ENCODE results near the gene PAPSS2.

The PAPSS2 gene

DNA sequence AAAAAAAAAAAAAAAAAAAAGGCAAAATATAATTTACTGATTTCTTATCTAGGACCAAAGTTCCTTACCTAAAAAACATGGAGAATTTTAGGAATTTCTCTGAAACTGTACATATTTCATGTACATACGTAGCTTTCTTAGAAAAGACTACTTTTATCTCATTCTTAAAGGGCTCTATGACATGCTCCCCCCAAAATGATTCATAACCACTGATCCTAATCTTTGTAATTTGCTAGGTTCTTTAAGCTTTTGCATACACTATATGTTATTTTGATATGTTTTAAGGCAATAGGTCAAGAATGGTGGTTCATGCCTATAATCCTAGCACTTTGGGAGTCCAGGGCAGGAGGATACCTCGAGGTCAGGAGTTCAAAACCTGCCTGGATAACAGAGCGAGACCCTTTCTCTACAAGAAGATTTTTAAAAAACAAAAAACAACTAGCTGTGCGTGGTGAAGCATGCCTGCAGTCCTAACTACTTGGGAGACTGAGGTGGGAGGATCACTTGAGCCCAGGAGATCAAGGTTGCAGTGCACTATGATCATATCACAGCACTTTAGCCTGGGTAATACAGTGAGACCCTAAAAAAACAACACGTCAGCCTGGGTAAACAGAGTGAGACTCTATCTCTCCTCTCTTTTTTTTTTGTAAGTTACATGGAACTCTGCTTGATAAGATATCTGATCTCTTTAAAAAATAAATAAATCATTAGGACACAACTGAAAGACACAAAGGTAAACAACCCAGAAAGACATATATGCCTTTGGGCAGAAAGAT is 103.6 kb downstream of the PAPSS2 start:
- no peak for DNase-seq
- in situ Hi-C loops (cut with MboI; ENCODE audit: low pct_unique_long_range_greater_than_20kb, low sequenced_read_pairs), result no loop called here

DNA sequence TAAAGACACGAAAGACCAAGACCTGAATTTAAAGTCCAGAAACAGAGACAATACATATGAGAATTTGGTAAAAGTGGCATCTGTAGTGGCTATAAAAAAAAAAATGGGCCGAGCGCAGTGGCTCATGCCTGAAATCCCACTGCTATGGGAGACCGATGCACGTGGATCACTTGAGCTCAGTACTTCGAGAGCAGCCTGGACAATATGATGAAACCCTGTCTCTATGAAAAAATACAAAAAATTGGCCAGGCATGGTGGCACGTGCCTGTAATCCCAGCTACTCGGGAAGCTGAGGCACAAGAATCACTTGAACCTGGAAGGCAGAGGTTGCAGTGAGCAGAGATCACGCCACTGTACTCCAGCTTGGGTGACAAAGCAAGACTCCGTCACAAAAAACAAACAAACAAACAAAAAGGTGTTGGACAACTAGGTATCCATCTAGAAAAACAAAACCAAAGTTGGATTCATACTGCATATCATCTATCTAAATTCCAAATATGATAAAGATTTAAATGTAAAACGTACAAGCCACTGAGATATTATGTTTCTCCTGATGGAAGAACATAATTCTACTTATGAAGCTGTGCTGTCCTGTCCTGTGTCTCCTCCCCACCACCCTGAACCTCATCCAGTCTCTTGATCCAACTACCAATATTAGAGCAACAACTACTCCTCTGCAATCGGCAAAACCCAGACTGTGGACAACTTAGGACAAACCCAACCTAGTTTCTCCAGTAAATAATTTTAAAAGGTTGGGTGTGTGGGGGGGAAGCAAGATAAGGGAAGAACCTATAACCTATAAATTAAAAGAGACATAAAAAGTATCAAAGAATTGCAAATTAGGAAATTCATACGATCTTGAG is 104.6 kb downstream of the PAPSS2 start:
- DNase-seq, result no peak
- in situ Hi-C loops (cut with MboI; ENCODE audit: low pct_unique_long_range_greater_than_20kb, low sequenced_read_pairs), result no loop called here

DNA sequence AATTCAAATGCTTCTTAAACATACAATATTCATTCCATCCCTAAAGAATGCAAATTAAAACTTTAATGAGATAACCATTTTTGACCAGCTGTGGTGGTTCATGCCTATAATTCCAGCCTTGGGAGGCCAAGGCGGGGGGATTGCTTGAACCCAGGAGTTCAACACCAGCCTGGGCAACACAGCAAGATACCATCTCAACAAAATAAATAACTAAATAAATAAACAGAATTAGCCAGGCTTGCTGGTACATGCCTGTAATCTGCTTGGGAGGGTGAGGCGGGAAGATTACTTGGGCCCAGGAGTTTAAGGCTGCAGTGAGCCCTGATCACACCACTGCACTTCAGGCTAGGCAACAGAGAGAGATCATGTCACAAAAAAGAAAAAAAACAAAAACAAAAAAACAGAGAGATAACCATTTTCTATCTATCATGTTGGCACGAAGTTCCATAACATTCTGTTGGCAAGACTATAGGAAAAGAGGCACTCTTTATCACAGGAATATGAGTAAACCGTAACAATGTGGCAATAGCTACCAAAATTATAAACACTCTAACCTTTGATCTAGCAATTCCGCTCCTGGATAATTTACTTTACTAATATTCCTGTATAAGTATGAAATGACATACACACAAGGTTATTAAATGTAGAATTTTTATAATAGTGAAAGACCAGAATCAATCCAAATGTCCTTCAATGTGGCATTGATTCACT is 106.1 kb downstream of the PAPSS2 start:
- in situ Hi-C loops (cut with MboI; ENCODE audit: low pct_unique_long_range_greater_than_20kb, low sequenced_read_pairs), result no loop called here
- no peak for DNase-seq

DNA sequence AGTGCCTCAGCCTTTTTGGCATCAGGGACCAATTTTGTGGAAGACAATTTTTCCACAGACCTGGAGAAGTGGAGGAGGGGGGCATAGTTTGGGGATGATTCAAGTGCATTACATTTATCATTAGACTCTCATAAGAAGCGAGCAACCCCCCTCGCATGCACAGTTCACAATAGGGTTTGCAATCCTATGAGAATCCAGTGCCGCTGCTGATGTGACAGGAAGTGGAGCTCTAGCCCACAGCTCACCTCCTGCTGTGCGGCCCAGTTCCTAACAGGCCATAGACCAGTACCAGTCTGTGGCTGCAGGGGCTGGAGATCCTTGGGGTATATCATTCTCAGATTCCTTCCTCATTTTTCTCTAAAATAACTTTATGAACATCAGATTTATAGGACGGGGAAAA is 107.6 kb downstream of the PAPSS2 start:
- in situ Hi-C loops (cut with MboI; ENCODE audit: low pct_unique_long_range_greater_than_20kb, low sequenced_read_pairs), result no loop called here
- peak; percentile 81 for DNase-seq

DNA sequence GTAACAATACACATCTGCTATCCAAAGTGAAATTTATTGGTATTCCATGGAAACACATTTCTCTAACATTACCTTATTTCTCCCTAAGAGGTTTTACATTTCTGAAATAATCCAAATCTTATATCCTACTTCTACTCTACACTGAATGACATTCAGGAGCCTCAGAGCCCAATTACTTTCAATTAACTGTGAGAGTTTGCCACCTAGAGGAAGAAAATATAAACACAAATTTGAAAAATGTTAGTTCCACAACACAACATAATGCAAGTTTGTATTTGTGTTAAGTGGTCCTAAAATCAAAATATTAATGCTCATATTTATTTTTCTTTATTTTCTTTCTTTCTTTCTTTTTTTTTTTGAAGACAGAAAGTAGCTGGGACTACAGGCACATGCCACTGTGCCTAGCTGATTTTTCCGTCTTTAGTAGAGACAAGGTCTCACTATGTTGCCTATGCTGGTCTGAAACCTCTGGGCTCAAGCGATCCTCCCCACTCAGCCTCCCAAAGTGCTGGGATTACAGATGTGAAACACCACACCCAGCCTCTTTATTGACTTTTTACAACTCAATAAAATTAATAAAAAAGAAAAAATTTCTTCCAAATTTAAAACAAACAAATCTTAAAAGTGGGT is 112.3 kb downstream of the PAPSS2 start:
- in situ Hi-C loops (cut with MboI; ENCODE audit: low pct_unique_long_range_greater_than_20kb, low sequenced_read_pairs), result no loop called here
- DNase-seq, result peak; percentile 65

DNA sequence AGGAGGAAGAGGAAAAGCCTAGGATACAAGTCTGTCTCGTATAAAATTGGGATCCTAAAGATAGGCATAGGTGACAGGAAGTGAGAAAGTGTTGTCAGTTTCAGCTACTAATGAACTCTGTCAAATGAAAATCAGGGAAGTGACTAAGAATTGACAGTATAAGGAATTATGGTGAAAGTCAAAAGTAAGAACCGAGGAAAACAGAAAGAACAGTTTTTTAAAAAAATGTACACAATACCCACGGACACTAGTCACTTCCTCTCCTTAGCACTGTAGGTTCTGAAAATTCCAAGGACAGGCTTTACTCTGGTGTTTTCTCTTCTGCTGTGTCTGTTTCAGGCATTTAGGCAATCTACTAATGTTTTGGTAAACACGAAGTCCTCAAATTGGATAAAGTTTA is 116.1 kb downstream of the PAPSS2 start:
- in situ Hi-C loops (cut with MboI; ENCODE audit: low pct_unique_long_range_greater_than_20kb, low sequenced_read_pairs), result no loop called here

DNA sequence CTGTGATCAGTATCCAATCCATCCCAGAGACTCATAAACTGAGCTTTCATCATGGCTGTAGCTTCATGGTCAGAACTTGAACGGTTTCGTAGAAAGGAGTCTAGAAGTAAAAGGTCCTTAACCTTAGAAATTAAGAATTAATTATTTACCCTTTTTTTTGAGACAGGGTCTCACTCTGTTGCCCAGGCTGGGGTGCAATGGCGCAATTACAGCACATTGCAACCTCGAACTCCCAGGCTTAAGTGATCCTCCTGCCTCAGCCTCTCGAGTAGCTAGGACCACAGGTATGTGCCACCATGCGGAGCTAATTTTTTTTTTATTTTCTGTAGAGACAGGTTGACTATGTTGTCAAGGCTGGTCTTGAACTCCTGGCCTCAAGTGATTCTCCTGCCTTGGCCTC is 116.7 kb downstream of the PAPSS2 start:
- DNase-seq, result no peak
- in situ Hi-C loops (cut with MboI; ENCODE audit: low pct_unique_long_range_greater_than_20kb, low sequenced_read_pairs), result no loop called here

More for the DNA sequence above, 116.1 kb downstream of the PAPSS2 start:
- peak; percentile 28 for DNase-seq

DNA sequence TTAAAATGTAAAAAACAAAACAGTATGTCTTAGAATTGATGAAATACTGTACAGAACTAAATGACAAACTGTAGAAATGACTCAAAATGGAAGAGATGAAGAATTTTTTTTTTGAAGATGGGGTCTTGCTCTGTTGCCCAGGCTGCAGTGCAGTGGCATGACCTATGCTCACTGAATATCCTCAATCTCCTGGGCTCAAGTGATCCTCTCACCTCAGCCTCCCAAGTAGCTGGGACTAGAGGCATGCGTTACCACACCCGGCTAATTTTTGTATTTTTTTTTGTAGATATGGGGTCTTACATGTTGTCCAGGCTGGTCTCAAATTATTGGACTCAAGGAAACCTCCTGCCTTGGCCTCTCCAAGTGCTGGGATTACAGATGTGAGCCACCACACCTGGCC is 121.9 kb downstream of the PAPSS2 start:
- in situ Hi-C loops (cut with MboI; ENCODE audit: low pct_unique_long_range_greater_than_20kb, low sequenced_read_pairs), result no loop called here
- DNase-seq, result no peak

DNA sequence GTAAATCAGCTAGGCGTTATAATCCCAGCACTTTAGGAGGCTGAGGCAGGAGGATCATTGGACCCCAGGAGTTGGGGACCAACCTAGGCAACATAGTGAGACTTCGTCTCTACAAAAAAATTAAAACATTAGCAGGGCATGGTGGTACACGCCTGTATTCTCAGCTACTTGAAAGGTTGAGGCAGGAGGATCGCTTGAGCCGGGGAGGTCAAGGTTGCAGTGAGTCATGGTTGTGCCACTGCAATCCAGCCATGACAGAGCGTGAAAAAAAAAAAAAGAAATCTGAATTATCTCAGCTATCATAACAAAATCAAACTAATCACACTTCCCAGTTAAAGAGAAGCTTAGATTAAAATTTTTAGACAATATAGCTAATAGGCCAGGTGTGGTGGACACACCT is 123.0 kb downstream of the PAPSS2 start:
- no peak for DNase-seq

DNA sequence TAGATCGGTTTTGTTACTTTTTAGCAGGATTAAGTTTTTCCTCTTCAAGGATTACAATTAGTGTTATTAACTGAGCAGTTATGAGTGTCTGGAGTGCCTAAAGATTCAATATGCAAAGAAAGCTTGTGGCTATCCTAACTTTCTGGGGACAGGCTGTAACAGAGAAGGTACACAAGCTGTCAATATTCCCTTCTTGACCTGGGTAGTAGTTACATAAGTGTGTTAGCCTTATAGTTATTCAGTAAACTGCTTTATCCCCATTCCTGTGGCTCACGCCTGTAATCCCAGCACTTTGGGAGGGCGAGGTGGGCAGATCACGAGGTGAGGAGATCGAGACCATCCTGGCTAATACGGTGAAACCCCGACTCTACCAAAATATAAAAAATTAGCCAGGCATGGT is 126.7 kb downstream of the PAPSS2 start:
- in situ Hi-C loops (cut with MboI; ENCODE audit: low pct_unique_long_range_greater_than_20kb, low sequenced_read_pairs), result no loop called here
- DNase-seq, result no peak

More for the DNA sequence above, 123.0 kb downstream of the PAPSS2 start:
- in situ Hi-C loops (cut with MboI; ENCODE audit: low pct_unique_long_range_greater_than_20kb, low sequenced_read_pairs), result no loop called here

DNA sequence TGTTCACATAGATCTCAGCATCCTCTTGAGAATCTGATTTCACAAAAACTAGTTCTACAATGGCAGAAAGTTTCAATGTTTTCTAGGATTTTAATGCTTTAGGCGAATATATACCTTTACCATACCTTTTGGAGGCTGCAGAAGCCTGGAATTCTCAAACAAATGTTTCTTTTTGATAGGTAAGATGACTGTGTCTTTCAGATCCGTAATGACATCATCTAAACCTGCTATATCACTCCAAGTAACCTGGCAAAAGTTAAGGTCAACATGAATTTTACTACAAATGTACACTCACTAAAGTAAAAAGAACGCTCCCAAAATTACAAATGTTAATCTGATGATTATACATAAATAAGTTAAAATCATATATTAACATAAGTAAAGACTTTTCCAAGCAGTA is 130.5 kb downstream of the PAPSS2 start:
- no peak for DNase-seq
- in situ Hi-C loops (cut with MboI; ENCODE audit: low pct_unique_long_range_greater_than_20kb, low sequenced_read_pairs), result no loop called here

DNA sequence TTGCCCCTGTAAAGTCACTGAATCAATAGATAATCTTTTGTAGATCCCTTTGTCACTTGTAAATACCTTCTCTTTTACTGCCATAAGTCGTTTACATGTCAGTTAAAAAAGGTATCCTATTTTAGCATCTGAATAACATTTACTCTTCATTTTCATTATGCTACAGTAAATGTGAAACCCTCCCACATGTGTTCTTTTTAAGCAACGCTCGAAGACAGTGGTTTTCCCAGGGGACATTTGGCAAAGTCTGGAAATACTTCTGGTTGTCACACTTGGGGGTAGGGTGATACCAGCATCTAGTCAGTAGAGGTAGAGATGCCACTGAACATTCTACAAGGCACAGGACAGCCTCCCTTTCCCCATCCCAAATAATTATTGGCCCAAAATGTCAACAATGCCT is 134.6 kb downstream of the PAPSS2 start:
- DNase-seq, result no peak
- in situ Hi-C loops (cut with MboI; ENCODE audit: low pct_unique_long_range_greater_than_20kb, low sequenced_read_pairs), result no loop called here
